ENCODE results near the gene EFS. TPM values are rescaled to one million over a fixed set of nuclear protein-coding genes. Genes with fewer than 3 reads are reported as not detected.

The EFS gene
- total RNA-seq, 1 experiment from 2014 or later = not detected

DNA sequence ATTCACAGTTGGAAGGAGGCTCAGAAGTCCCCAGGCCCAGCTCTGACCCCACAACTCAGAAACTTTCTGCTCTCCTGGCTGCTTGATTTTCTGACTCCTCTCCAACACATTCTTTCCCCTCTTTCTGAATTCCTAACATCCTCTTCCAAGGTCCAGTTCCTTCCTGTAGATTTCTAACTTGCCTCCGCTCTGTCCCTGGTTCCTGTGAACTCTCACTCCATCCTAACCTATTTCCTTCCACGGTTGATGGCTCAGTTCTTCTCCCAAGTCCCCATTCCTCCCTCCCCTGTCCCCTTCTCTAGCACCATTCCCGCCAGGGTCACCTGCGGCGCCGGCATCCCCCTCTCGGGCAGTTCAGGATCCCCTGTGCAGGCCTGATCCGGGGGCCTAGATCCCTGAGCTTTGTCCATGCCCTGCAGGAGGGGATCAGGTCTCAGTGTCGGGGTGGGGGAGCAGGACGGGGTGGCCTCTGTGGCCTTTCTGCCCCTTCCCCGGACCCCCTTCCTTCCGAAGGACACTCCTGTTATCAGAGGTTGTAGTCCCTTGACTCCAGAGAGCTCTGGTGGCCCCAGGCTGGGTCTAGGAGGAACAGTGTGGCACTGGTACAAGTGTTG lies 6.3 kb downstream of the EFS start:
- POLR2A ChIA-PET = no interaction called here
- DNase-seq (ENCODE audit: low read depth, low spot score) = no peak
- Histone ChIP-seq H3K27me3 (ENCODE audit: control insufficient read depth, insufficient read depth, low read length) (peaks cover 6% of the 10 kb centered on the region; the same call in 1 of the 2 replicates), H3K27ac (ENCODE audit: low read length) (no peak overlapping the region), H3K4me1 (ENCODE audit: control insufficient read depth, insufficient read depth, low read length) (no peaks in the 10 kb centered on the region), H3K36me3 (ENCODE audit: control insufficient read depth, insufficient read depth, low read length) (no peaks in the 10 kb centered on the region), H3K4me3 (ENCODE audit: low read depth in 2 of 2, low read length in 2 of 2) (no peak overlapping the region), H3K9me3 (ENCODE audit: control insufficient read depth, insufficient read depth, low read depth, low read length) (no peaks in the 10 kb centered on the region)
- in situ Hi-C loops (cut with HindIII; ENCODE audit: low pct_unique_long_range_greater_than_20kb, low sequenced_read_pairs) (no loop called here), intact Hi-C loops (cut with micrococcal nuclease; ENCODE audit: unreplicated experiment) (no loop called here)
- CTCF ChIA-PET = no interaction called here
- TF ChIP-seq SIN3A (IDR thresholded peaks at IDR 0.05; ENCODE audit: borderline replicate concordance, insufficient read depth, low read depth, low read length) (no peak), POLR2AphosphoS5 (IDR thresholded peaks at IDR 0.05; ENCODE audit: low read depth, low read length) (no peak), CTCF (IDR thresholded peaks at IDR 0.05) (no peak), TCF7L2 (IDR thresholded peaks at IDR 0.05; ENCODE audit: low read depth, low read length) (no peak)
- TF ChIP-seq, protein P1, sequence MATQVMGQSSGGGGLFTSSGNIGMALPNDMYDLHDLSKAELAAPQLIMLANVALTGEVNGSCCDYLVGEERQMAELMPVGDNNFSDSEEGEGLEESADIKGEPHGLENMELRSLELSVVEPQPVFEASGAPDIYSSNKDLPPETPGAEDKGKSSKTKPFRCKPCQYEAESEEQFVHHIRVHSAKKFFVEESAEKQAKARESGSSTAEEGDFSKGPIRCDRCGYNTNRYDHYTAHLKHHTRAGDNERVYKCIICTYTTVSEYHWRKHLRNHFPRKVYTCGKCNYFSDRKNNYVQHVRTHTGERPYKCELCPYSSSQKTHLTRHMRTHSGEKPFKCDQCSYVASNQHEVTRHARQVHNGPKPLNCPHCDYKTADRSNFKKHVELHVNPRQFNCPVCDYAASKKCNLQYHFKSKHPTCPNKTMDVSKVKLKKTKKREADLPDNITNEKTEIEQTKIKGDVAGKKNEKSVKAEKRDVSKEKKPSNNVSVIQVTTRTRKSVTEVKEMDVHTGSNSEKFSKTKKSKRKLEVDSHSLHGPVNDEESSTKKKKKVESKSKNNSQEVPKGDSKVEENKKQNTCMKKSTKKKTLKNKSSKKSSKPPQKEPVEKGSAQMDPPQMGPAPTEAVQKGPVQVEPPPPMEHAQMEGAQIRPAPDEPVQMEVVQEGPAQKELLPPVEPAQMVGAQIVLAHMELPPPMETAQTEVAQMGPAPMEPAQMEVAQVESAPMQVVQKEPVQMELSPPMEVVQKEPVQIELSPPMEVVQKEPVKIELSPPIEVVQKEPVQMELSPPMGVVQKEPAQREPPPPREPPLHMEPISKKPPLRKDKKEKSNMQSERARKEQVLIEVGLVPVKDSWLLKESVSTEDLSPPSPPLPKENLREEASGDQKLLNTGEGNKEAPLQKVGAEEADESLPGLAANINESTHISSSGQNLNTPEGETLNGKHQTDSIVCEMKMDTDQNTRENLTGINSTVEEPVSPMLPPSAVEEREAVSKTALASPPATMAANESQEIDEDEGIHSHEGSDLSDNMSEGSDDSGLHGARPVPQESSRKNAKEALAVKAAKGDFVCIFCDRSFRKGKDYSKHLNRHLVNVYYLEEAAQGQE (IDR thresholded peaks at IDR 0.05; ENCODE audit: insufficient read depth in 1 of 2, low read depth in 2 of 2, low read length in 1 of 2) = no peak
- no peak for ATAC-seq
- BruUV-seq (replicated peaks) = no TSS peak

DNA sequence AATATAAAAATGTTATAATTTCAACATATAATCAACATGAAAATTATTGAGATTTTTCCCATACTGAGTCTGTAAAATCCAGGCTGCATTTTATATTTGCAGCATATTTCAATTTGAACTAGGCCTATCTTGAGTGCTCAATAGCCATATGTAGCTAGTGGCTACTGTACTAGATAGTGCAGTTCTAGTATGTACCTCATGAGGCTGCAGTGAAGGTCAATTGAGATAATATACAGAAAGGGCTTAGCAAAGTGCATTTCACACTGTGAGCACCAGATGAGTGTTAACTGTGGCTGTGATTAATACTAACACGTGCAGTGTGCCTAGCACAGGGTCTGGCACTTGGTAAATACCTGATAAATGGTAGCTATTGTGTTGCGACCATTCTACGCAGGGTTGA lies 6.9 kb downstream of the EFS start:
- in situ Hi-C loops (cut with HindIII; ENCODE audit: low pct_unique_long_range_greater_than_20kb, low sequenced_read_pairs) = no loop called here
- POLR2A ChIA-PET = no interaction called here
- TF ChIP-seq POLR2AphosphoS5 (IDR thresholded peaks at IDR 0.05; ENCODE audit: low read depth, low read length) = no peak
- TF ChIP-seq, protein P1 (IDR thresholded peaks at IDR 0.05; ENCODE audit: insufficient read depth in 1 of 2, low read depth in 2 of 2, low read length in 1 of 2) = no peak
- no peak for TF ChIP-seq CTCF (IDR thresholded peaks at IDR 0.05)
- no peak for TF ChIP-seq SIN3A (IDR thresholded peaks at IDR 0.05; ENCODE audit: borderline replicate concordance, insufficient read depth, low read depth, low read length)
- TF ChIP-seq TCF7L2 (IDR thresholded peaks at IDR 0.05; ENCODE audit: low read depth, low read length) = no peak
- CTCF ChIA-PET = no interaction called here
- Histone ChIP-seq H3K4me3 (ENCODE audit: low read depth in 2 of 2, low read length in 2 of 2) (no peak overlapping the region), H3K36me3 (ENCODE audit: control insufficient read depth, insufficient read depth, low read length) (no peaks in the 10 kb centered on the region), H3K9me3 (ENCODE audit: control insufficient read depth, insufficient read depth, low read depth, low read length) (no peaks in the 10 kb centered on the region), H3K4me1 (ENCODE audit: control insufficient read depth, insufficient read depth, low read length) (no peaks in the 10 kb centered on the region), H3K27ac (ENCODE audit: low read length) (no peak overlapping the region), H3K27me3 (ENCODE audit: control insufficient read depth, insufficient read depth, low read length) (peaks cover 9% of the 10 kb centered on the region)
- no TSS peak for BruUV-seq (replicated peaks)
- intact Hi-C loops (cut with micrococcal nuclease; ENCODE audit: unreplicated experiment) = no loop called here
- ATAC-seq (no peak), DNase-seq (ENCODE audit: low read depth, low spot score) (no peak)

Measured in Panc1 (cell line).